ENCODE results near the gene TEX10. TPM values are rescaled to one million over a fixed set of nuclear protein-coding genes. Genes with fewer than 3 reads are reported as not detected.

Gene TEX10
- total RNA-seq, 1 experiment from 2014 or later: 31.1 TPM

- Mint-ChIP-seq H3K27ac (ENCODE audit: unreplicated experiment) (no peak overlapping the region), H3K4me1 (ENCODE audit: low read depth, unreplicated experiment) (peaks cover 4% of the 10 kb centered on the region), H3K36me3 (ENCODE audit: insufficient read depth, unreplicated experiment) (peaks cover 50% of the 10 kb centered on the region), H3K9me3 (ENCODE audit: unreplicated experiment) (no peaks in the 10 kb centered on the region), H3K27me3 (ENCODE audit: insufficient read depth, unreplicated experiment) (no peaks in the 10 kb centered on the region), H3K4me3 (ENCODE audit: unreplicated experiment) (no peak overlapping the region)
- ChIA-PET CTCF (interaction anchor here (0.6 to 1.0 kb wide), 10 partner anchors 8 to 987 kb away, joined by 3 to 8 read pairs (median 4); partner anchors contain the start of genes TEX10 and TMEFF1), POLR2A (interaction anchor here (0.5 to 1.2 kb wide), 3 partner anchors 28 to 274 kb away, joined by 3 to 8 read pairs (median 3); partner anchors contain the start of genes TEX10 and TMEFF1)
- Histone ChIP-seq H3K4me1 (peaks cover 5% of the 10 kb centered on the region; the same call in 1 of the 2 replicates), H3K36me3 (ENCODE audit: control insufficient read depth, insufficient read depth, low read length) (no peaks in the 10 kb centered on the region; the same call in 1 of the 2 replicates), H3K4me3 (ENCODE audit: low read depth, low read length) (no peak overlapping the region), H3K9me3 (no peaks in the 10 kb centered on the region), H3K27me3 (replicated peaks; ENCODE audit: control insufficient read depth, insufficient read depth, low read length) (no peaks in the 10 kb centered on the region)
- TF ChIP-seq CTCF (IDR thresholded peaks at IDR 0.05; ENCODE audit: insufficient read depth in 1 of 2, low read depth in 1 of 2, low read length in 1 of 2, severe bottlenecking in 1 of 2, unreplicated experiment in 1 of 2): peak; percentile 38 to 39
- intact Hi-C loops (cut with micrococcal nuclease; ENCODE audit: unreplicated experiment): loop anchor here (1.0 to 5.0 kb wide), 3 partner anchors 187 to 271 kb away; partner anchors contain the start of genes ERP44 and INVS
- BruUV-seq (replicated peaks): no TSS peak
- no peak for DNase-seq
These were observed 28.0 kb downstream of the TEX10 start for GRCh38 chr9:100324594-100325200.

- H3K27ac Mint-ChIP-seq (ENCODE audit: unreplicated experiment): no peak overlapping the region
- Histone ChIP-seq H3K4me1 (no peaks in the 10 kb centered on the region), H3K27me3 (replicated peaks; ENCODE audit: control insufficient read depth, insufficient read depth, low read length) (no peaks in the 10 kb centered on the region), H3K4me3 (ENCODE audit: low read depth, low read length) (no peak overlapping the region), H3K36me3 (ENCODE audit: control insufficient read depth, insufficient read depth, low read length) (no peaks in the 10 kb centered on the region; the same call in 1 of the 2 replicates), H3K9me3 (no peaks in the 10 kb centered on the region)
- no peaks in the 10 kb centered on the region for H3K4me1 Mint-ChIP-seq (ENCODE audit: low read depth, unreplicated experiment)
- no peak overlapping the region for H3K4me3 Mint-ChIP-seq (ENCODE audit: unreplicated experiment)
- intact Hi-C loops (cut with micrococcal nuclease; ENCODE audit: unreplicated experiment): loop anchor here (1.0 to 5.0 kb wide), 3 partner anchors 186 to 295 kb away; partner anchors contain the start of genes ERP44 and INVS
- no peaks in the 10 kb centered on the region for H3K27me3 Mint-ChIP-seq (ENCODE audit: insufficient read depth, unreplicated experiment)
- H3K9me3 Mint-ChIP-seq (ENCODE audit: unreplicated experiment): no peaks in the 10 kb centered on the region
- CTCF ChIA-PET: no interaction called here
- DNase-seq: peak; percentile 26 to 44
- no TSS peak for BruUV-seq (replicated peaks)
- POLR2A ChIA-PET: no interaction called here
- peaks cover 49% of the 10 kb centered on the region for H3K36me3 Mint-ChIP-seq (ENCODE audit: insufficient read depth, unreplicated experiment)
- TF ChIP-seq CTCF (IDR thresholded peaks at IDR 0.05; ENCODE audit: insufficient read depth in 1 of 2, low read depth in 1 of 2, low read length in 1 of 2, severe bottlenecking in 1 of 2, unreplicated experiment in 1 of 2): peak; percentile 53 to 58
These were observed 29.7 kb downstream of the TEX10 start for GRCh38 chr9:100322954-100323536.

- intact Hi-C loops (cut with micrococcal nuclease; ENCODE audit: unreplicated experiment): no loop called here
- H3K36me3 ChIP-seq (ENCODE audit: control insufficient read depth, insufficient read depth, low read length): no peaks in the 10 kb centered on the region; the same call in 1 of the 2 replicates
- Mint-ChIP-seq H3K27ac (ENCODE audit: unreplicated experiment) (no peak overlapping the region), H3K4me1 (ENCODE audit: low read depth, unreplicated experiment) (no peaks in the 10 kb centered on the region), H3K9me3 (ENCODE audit: unreplicated experiment) (peaks cover 7% of the 10 kb centered on the region), H3K27me3 (ENCODE audit: insufficient read depth, unreplicated experiment) (no peaks in the 10 kb centered on the region), H3K36me3 (ENCODE audit: insufficient read depth, unreplicated experiment) (peaks cover 75% of the 10 kb centered on the region), H3K4me3 (ENCODE audit: unreplicated experiment) (no peak overlapping the region)
- 0 out of 2 replicates have a peak, but pooled peaks cover 9% of the 10 kb centered on the region for H3K9me3 ChIP-seq
- POLR2A ChIA-PET: no interaction called here
- CTCF ChIA-PET: no interaction called here
- TF ChIP-seq CTCF (IDR thresholded peaks at IDR 0.05; ENCODE audit: insufficient read depth in 1 of 2, low read depth in 1 of 2, low read length in 1 of 2, severe bottlenecking in 1 of 2, unreplicated experiment in 1 of 2): no peak
- no peak overlapping the region for H3K4me3 ChIP-seq (ENCODE audit: low read depth, low read length)
- no peaks in the 10 kb centered on the region for H3K27me3 ChIP-seq (replicated peaks; ENCODE audit: control insufficient read depth, insufficient read depth, low read length)
- no TSS peak for BruUV-seq (replicated peaks)
- no peaks in the 10 kb centered on the region for H3K4me1 ChIP-seq
- no peak for DNase-seq
These were observed 35.0 kb downstream of the TEX10 start for GRCh38 chr9:100317706-100318105.

All from Caco-2 (cell line).